GM12873 (cell line): ENCODE measurements around the gene EME2.

Experiments used
- TF ChIP-seq, protein P1 (sequence below): IDR thresholded peaks from 2 replicates; pipeline ENCODE4 v1.5.1; 2012; ENCODE audit warnings: low read depth, mild to moderate bottlenecking, moderate library complexity, low read length, control low read depth; ENCODE audit not compliant: insufficient read depth; ENCODE audit errors: missing control alignments

Gene EME2

GRCh38 chr16:1788095-1788707 is 15.6 kb downstream of the EME2 start:
- TF ChIP-seq, protein P1, sequence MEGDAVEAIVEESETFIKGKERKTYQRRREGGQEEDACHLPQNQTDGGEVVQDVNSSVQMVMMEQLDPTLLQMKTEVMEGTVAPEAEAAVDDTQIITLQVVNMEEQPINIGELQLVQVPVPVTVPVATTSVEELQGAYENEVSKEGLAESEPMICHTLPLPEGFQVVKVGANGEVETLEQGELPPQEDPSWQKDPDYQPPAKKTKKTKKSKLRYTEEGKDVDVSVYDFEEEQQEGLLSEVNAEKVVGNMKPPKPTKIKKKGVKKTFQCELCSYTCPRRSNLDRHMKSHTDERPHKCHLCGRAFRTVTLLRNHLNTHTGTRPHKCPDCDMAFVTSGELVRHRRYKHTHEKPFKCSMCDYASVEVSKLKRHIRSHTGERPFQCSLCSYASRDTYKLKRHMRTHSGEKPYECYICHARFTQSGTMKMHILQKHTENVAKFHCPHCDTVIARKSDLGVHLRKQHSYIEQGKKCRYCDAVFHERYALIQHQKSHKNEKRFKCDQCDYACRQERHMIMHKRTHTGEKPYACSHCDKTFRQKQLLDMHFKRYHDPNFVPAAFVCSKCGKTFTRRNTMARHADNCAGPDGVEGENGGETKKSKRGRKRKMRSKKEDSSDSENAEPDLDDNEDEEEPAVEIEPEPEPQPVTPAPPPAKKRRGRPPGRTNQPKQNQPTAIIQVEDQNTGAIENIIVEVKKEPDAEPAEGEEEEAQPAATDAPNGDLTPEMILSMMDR, result no peak

DNA sequence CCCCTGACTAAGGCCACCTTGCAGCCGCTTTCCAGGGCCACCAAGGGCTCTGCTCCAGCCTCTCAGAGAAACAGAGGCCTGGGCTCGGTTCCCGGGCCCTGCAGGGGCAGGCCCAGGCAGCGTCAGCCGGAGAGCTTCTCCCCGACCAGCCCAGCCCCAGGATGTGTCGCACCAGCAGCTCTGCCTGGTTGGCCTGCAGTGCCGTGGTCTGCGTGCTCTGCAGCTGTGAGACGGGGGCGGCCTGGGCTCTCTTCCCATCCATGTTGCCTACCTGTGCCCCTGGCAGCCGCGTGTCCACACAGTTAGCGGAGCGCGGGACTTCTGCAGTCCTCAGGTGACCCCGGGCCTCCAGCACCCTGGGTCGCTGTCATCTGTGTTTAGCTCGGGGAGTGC is 16.1 kb downstream of the EME2 start:
- TF ChIP-seq, protein P1, result no peak

DNA sequence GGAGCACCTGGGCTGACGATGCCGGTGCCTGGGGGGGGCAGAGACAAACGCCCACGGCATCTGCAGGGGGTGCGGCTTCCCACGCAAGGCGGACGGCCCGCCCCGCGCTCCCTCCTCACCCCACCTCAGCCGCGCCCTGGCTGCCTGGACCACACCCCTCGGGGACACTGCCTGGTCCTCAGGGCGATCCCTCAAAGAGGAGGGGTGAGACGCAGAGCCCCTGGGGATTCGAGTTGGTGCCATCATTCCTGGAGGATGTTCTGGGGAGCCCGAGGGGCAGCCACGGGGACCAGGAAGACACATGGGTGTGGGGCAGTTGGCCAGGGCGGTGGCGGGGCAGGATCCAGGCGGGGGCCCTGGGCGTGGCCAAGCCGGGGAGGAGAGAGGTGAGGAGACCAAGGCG is 17.0 kb downstream of the EME2 start:
- TF ChIP-seq, protein P1, result no peak

DNA sequence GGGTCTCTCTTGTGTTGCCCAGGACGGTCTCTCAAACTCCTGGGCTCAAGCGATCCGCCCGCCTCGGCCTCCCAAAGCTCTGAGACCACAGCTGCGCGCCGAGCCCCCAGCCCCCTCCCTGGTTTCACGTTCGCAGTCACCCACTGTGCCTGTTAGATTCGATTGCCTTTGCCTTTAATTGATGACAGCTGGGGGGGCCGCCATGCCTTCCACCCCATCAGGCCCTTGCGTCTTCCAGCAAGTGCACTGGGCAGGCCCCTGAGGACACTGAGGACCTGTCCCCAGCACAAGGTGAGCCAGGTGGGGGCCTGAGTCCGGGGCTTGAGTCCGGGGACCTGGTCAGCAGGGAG is 17.6 kb downstream of the EME2 start:
- TF ChIP-seq, protein P1, result no peak

- TF ChIP-seq, protein P1, result no peak
Measured at GRCh38 chr16:1790611-1791255, 18.1 kb downstream of the EME2 start.

GRCh38 chr16:1791256-1791942 is 18.8 kb downstream of the EME2 start:
- TF ChIP-seq, protein P1, result no peak

DNA sequence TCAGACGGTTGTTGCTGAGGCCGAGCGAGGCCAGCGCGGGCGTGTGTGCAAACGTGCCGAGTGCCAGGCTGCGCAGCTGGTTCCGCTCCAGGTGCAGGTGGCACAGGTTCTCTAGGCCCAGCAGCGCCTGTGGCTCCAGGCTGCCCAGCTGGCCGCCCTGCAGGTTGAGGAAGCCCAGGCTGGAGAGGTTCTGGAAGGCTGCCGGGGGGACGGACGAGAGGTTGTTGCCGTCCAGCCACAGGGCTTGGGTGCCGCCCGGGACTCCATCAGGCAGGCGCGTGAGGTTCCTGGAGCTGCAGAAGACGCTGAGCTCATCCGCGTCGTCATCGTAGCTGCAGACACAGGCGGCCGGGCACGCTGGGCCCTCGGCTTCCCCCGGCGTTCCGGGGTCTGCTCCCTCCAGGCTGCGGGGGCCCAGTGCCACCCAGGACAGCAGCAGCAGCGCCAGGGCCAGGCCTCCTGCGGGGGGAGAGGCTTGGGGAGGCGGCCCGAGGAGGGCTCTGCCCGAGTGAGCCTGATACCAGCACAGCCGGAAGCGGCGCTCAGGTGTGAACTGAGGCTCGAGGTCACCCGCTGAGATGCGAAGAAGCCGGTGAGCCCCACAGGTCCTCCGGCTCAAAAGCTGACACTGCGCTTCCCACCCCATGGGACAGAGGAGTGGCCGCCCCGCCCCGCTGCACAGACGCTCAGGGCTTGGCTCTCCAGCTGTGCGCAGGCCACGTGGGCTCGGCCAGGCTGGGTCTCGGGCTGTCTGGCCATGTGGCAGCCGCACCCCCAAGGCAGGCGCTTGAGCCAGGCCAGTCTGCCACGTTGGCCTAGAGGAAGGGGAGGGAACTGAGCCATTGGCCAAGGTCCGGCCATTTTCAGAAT is 19.6 kb downstream of the EME2 start:
- TF ChIP-seq, protein P1, result no peak
